NCI-H2081 treated with DMSO at 0.1 percent for 48 hours (cell line): ENCODE results near the gene GCH1.
"Not testable (repeated sequence)": the region's sequence is repeated elsewhere in the genome, so short reads cannot be mapped to it uniquely, and the experiment has no call there.

Source experiments
- DNase-seq: peaks from one replicate; lab custom pipeline; 2025; lab: John Stamatoyannopoulos, UW

Gene GCH1

DNA sequence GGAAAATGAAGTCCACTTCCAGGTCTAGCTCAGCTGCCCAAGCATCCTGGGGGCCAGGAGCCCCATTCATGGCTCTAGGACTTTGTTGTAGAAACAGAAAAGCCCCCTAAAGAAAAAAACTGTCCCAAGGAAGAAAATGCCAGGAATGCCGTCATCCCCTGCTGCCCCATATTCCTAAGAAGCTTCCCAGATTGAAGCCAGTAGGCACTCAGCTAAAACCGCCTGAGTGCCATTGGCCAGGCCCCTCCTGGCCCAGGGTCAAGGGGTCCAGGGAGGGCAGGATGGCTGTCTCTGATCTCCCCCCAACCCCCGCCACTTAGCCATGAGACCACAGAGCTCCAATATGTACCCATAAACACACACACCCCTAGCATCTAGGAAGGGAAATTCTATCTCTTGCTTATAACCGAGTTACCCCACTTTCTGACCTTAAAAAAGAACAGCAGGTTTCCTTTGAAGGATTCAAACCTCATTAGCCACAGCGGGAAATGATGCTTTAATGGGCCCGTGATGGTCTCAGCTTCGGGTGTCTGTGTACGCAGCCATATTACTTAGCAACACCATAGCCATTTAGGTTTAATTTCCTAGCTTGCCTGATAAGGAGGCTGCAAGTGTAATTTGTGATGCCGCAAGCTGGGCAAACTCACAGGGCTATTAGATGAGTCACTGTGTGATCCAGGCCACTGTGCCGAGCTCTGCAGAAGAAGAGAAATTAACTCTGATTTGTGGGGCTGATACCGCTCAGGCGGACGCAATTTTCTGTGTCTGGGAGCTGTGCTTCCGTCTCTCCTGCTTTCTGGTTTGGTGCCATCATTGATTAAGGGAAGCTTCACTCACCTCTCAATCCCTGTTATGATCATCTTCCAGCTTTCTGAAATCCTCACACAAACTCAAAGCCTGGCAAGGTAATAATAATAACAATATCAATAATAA lies 84.2 kb downstream of the GCH1 start:
- DNase-seq: peak; percentile 95

DNA sequence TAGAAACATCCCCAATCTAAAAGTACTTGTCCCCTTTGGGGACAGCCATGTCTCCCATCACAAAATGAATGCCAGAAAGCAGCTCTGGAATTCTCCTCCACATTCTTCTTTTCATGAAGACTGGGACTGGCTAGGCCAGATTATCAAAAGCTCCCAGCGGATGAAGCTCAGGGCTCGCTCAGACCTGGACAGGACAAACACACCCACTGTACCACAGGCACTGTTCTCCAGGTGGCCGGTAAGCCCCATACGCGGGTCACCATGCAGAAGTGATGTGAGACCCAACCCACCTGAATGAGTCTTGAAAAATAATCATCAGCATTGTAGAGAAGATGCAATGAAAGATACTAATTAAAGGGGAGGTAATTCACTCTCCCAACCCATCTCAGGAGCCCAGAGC lies 85.1 kb downstream of the GCH1 start:
- no peak for DNase-seq

DNA sequence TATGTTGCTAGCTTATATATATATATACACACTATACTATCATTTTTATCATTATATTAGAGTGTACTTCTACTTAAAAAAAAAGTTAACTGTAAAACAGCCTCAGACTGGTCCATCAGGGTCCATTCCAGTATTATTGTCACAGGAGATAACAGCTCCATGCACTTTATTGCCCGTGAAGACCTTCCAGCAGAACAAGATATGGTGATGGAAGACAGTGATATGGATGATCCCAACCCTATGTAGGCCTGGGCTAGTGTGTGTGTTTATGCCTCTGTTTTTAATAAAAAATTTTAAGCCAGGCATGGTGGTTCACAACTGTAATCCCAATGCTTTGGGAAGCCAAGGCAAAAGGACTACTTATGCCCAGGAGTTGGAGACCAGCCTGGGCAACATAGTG lies 86.2 kb downstream of the GCH1 start:
- no peak for DNase-seq

DNA sequence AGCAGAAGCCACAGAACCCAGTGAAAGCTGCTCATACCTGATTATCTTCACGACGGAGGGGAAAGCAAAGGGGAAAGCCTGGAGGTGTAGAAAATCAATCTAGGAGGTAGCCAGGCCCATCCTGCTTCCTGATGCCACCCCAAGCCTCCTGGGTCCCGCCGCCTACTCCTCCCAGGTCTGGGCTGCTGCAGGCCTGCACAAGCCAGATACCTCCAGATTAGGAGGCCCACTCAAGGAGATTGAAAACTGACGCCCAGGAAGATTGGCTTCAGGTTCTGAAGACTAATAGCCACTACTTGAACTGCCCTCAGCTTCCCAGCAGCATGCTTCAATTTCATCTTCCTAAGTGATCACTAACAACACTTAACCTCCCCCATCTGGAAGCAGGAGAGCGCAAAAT lies 87.1 kb downstream of the GCH1 start:
- no peak for DNase-seq

DNA sequence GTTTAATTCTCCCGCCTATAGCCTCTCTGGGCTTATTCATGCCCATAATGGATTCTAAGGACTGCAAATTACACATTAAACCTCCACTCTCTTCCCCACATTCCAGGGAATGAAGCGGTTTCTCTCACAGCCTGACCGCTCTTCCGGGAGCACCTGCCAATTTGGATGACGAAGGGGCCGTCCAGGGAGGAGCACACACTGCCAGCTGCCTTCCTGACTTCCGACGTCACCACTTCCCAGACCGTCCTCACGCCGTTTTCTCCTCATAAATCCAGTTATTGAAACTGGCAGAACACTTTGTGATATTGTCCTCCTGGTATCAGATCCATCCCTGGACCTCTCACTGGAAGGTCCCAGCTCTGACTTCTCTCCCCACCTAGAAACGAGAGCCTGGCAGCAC lies 87.6 kb downstream of the GCH1 start:
- DNase-seq: no peak

DNA sequence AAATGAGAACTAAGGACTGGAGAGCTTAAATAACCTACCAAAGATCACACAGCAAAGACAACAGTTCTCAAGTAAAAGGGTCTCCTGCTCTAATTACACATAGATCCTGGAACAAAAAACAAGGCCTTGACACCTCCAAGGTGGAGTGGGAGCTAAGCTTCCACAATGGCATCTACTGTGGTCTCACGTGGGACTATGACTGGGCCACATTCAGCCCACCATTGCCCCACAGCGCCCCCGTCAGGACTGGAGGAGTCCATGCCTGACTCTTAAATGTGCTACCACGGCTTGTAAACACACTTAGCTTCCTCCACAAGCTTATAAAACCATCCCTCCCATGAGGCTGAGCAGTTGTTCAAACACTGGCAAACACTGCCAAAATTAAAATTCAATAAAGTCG lies 88.5 kb downstream of the GCH1 start:
- DNase-seq: no peak

DNA sequence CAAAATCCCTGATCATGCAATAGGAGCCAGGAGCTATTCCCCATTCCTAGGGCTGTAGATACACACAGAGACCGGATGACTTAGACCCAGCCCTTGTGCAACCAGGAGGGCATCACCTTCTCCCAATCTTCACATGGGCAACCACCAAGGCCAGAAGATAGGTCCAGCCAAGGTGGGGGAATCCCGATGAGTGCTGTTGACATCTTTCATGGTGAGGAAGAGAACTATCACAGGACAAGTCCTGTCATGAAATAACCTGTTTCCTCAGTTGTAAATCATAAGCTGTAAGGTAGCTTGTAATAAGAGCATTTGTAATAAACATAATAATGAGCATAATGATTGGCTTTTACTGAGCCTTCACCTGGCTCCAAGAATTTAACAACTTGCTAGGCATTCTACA lies 89.5 kb downstream of the GCH1 start:
- DNase-seq: no peak

DNA sequence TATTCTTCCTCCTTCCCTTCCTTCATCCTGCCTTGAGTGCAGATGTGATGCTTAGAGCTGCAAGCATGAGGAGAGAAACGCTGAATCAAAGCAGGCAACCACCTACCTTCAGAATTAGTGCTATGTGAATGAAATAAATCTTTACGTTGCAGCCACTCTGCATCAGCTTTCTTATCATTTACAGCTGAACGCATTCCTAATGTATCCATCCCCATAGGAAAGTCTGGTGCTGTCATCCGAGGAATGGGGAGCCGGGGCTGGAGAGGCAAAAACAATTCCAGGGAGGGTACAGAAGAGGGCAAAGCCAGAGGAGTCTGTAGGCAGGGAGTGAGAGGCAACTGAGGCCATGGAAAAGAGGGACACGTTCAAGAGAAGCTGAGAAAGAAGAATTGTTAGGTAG lies 90.0 kb downstream of the GCH1 start:
- DNase-seq: no peak

DNA sequence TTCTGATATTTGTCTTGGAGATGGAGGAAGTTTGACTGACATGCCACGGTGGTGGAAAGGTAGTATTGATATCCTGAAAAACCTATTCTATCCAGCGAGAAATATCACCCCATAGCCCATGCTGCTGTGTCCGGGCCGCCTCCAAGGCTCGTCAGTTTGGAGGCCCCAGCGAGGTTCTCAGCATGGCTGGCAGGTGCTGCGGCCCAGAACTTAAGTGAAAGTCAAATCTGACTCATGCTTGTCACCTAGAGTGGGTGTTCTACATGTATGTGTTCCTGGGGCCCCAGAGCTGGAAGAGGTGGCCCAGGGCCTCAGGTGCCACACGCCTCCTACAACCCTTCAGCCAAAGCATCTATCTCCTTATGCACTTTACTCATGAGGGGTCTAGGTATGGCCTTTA lies 92.9 kb downstream of the GCH1 start:
- no peak for DNase-seq

DNA sequence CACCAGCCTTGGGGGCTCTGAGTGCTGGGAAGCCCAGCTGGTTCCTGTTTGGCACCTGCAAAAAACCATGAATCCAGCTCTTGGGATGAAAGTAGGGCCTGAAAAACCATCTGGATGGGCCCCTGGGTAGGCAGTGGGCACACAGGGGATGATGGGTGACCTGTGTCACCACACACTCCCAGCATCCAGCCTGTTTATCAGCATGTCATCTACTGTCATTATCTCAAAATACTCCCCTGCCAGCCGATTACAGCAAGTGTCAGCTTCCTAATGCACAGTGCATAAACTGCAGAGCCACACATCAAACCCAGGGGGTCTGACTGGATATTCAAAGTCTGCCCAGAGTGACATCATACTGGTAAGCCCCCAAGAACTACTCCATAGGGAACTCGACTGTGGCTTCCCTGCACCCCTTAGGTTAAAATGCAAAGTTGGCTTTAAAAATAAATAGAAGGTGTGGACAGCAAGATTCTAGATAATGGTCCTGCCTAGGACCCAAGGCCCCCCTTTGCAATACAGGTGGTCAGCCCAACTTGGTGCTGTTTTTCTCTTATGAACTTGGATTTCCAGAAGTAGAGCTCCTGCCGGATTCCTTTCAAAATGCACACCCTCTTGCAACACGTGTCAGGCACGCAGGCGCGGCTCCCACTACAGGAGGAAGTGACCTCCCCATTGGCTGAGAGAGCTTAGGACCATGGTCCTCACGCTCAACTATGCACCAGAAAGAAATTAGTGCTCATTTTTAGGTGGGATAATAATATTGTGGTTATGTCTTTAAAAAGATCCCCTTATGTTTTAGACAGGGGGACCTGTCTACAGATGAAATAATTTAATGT lies 94.1 kb downstream of the GCH1 start:
- DNase-seq: no peak

DNA sequence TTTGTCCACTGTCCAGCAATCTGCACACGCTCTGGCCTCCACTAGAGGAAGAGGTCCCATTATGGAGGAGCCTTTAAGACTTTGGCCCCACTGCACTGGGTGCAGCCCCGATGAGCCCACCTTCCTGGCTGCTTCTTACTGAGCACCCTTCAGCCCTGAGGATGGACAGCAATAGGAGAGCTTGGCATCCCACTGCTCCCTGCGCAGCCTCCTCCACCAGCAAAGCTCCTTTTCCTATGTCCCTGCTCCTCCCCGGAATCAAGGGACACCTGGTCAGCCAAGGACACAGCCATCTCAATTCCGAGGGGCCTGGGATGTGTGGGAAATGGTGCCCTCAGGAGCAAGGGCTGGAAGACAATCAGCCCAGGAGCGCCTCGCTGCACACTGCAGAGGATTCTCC lies 94.7 kb downstream of the GCH1 start:
- DNase-seq: no peak

DNA sequence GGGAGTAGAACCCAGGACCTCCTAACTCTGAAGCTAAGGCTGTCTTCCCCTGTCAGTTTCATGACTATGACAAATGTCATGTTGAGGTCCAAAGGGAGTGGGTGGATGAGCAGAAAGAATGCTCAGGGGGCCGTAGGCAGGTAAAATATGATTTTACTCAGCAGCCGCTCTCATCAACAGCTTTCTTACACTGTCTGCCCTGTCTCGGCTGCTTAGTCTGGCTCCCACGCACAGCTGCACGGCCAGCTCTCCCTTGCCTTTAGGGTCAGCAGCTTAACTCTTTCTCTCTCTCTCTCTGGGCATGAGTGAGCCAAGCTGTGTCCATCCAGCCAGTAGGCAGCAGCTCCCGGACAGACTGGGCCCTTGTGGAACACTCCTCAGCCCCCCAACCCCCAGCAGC lies 95.2 kb downstream of the GCH1 start:
- no peak for DNase-seq

DNA sequence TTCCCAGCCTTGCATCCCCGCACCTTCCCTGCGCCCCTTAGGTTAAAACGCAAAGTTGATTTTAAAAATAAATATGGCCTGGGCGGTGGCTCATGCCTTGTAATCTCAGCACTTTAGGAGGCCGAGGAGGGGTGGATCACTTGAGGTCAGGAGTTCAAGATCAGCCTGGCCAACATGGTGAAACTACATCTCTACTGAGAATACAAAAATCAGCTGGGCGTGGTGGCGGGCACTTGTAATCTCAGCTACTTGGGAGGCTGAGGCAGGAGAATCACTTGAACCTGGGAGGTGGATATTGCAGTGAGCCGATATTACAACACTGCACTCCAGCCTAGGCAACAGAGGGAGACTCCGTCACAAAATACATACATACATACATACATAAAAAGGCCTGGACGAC lies 96.0 kb downstream of the GCH1 start:
- DNase-seq: no peak

DNA sequence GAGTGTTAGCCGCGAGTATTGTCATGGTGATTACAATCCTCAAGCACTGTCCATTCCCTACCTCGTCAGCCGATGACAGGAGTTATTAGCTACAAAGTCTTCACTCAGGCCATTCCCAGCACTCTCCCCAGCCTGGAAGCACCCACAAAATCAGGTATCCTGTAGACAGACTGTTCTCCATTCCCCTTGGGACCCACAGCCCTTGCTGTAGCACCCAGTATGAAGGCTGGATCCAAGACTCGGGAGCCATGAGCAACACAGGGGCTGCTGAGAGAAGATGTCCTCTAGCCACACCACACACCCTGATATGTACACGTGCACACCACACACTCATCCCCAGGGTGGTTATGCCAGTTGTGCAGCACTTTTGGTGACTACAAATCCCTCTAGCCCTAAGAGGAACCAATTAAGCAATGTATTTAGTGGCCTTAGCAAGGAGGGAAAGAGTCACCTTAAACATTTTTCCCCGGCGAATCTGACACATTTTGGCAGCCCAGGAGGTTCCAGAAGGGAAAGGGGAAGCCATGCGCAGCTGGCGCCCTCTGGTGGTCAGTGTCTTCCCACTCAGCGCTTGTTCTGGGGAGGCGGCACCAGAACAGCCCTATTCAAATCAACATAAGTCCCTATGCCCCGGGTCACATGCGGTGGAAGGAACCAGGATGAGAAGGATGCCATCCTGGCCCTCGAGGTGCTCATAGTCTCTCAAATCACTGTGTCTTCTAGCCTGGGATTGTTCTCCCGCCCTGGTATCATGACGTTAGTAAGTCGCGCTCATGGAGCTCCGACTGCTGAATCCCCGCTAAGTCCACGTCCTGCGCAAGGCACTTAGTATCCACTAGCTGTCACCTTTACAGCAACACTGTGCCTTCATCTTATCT lies 96.9 kb downstream of the GCH1 start:
- peak; percentile 47 for DNase-seq

DNA sequence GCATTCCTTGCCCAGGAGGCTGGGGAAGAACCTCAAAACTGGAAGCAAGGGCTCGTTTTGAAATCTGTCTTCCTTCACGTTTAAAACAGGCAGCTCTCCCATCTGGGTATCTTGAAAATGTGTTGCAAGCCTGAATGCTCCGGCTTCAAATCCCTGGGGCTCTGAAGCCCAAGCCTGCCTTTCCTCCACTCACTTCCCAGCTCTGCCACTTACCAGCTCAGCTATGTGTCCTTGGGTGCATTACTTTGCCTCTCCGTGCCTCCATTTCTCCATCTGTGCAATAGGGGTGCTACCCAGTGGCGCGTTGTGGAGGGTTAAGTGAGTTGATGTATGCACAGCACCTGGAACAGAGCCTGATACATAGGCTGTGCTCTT lies 97.6 kb downstream of the GCH1 start:
- DNase-seq: no peak

DNA sequence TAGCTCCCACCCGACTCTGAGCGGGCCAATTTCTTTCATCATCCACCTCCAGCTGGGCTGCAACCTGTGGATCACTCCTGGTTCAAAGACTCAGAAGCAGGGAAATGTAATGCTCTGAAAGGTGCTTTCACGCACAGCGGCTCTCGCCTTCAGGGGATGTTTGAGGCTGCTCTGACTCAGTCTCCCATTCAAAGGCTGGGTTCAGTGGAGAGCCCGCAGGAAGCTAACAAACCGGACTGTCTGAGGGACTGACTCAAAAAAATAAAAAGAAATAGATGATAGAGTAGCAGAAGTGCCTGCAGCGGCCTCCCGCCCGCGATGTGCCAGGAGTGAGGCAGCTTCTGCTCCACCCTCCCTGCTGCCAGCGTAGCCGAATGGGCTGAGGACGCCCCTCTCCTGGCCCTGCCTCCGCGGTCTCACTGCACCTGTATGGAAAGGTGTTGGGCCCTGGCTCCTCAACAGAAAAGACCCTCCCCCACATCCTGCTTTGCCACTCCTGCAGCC lies 98.0 kb downstream of the GCH1 start:
- no peak for DNase-seq

DNA sequence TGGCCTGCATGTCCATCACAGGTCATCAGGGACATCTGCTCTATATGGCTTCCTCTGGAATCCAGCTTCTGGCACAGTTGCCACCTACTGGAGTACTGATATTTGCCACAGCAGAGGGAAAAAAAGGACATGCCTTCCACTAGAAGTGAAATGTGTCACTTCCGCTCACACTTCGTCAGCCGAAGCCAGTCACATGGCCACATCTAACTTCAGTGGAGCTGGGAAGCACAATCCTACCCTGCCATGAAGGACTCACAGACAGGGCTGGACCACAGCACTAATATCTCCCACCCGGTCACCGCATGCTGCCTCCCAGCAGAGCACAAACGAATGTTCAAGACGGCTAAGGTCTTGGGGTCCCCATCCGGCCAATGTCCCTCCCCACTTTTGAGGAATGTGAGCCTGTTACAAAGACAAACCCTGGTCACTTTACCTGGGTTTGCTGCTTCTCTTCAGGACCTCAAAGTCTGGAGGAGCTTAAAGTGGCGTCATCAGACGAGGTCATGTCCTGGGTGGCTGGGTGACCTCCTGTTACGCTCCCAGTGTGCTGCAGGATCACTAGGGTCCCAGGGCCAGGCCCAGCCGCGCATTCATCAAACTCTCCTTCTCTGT lies 98.6 kb downstream of the GCH1 start:
- DNase-seq: no peak

DNA sequence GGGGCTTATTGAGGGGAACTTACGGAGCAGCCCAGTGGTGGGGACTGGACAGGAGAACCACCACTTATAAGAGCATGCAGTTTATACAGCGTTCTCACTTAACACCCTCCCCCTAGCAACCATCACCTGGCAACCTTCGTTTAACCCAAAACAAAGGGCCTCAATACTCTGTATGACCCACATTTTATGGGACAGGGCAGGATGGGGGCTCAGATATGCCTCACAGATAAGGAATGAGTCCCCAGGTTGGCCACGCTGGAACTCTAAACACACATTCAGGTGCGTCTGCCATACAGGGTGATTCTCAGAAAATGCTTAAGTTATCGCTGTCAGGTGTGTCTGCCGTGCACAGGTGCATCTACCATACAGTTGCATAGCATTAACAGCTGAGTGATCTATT lies 99.2 kb downstream of the GCH1 start:
- DNase-seq: no peak

DNA sequence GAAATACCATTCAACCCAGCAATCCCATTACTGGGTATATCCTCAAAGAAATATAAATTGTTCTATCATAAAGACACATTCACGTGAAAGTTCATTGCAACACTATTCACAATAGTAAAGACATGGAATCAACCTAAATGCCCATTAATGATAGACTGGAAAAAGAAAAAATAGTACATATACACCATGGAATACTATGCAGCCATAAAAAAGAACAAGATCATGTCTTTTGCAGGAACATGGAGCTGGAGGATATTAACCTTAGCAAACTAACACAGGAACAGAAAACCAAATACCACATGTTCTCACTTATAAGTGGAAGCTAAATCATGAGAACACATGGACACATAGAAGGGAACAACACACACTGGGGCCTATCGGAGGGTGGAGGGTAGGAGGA lies 101.1 kb downstream of the GCH1 start:
- DNase-seq: not testable (repeated sequence)

DNA sequence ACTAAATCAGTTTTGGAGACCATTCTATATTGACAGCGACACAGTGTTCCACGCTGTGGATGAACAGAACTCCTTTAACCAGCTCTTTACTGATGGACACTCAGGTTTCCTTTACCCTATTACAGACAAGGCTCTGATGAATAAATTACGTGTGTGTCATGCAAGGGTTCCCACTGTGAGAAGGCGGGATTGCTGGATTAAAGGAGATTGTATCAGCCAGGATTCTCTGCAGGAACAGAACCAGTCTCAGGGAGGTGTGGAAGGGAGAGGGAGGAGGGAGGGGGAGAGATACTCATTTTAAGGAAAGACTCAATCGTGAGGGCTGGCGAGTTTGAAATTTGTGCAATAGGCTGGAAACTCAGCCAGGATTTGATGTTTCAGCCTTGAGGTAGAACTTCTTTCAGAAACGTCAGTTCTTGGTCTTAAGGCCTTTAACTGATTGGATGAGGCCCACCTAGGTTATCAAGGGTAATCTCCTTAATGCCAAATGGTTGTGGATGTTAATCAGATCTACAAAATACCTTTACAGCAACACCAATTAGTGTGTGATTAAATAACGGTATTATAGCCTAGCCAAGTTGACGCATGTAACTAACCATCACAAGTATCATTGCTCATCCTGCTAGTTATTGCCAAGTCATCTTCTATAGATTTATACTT lies 104.0 kb downstream of the GCH1 start:
- DNase-seq: no peak

DNA sequence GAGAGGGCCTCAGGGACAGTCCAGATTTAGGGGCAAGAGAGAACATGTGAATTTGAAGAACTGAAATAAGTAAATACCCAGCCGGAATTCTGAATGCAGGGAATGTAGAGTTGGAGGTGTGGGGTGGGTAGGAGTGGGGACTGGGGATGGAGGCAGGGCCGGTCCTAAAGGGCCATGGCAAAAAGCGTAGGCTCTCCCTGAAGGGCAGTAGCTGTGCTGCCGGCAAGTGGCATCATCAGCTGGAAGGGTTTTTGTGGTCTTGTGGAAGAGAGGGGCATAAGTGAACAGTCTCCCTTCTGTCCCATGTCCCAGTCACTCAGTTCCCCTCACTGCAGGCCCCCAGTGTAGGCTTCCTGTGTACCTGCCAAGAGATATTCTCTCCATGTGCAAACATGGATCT lies 104.6 kb downstream of the GCH1 start:
- no peak for DNase-seq
